Measurements from ENCODE around the gene DDO. TPM values are rescaled to one million over a fixed set of nuclear protein-coding genes. Genes with fewer than 3 reads are reported as not detected.

The DDO gene
- total RNA-seq, 2 experiments from 2014 or later: not detected

DNA sequence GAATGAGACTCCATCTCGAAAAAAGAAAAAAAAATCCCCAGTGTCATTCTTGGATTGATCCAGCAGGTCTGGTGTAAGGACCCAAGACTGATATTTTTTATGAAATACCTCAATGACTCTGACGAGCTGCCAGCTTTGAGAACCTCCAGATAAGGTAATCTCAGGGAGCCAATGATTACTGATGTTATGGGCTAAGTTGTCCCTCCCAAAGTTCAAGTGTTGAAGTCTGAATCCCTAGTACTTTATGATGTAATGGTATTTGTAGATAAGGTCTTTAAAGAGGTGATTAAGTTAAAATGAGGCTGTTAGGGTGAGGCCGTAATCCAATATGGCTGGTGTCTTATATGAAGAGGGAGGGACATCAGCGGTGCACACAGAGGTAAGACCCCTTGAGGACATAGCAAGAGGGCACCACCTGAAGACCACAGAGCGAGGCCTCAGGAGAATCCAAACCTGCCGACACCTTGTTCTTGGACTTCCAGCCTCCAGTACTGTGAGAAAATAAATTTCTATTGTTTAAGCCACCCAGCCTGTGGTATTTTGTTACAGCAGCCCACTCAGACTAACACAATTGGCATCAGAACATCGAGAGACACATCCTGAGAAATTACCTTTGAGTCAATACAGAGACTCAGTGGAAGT, 19.7 kb upstream of the DDO start:
- Histone ChIP-seq H3K36me3 (ENCODE audit: insufficient read depth, low read length) (no peaks in the 10 kb centered on the region), H3K27me3 (ENCODE audit: control insufficient read depth in 1 of 2, insufficient read depth in 2 of 2, low read length in 2 of 2) (no peaks in the 10 kb centered on the region), H3K4me3 (ENCODE audit: low read length) (no peak overlapping the region), H3K4me1 (ENCODE audit: insufficient read depth, low read length) (no peaks in the 10 kb centered on the region), H3K27ac (ENCODE audit: low read depth in 1 of 2, low read length in 2 of 2) (no peak overlapping the region), H3K9me3 (ENCODE audit: control insufficient read depth in 1 of 2, insufficient read depth in 1 of 2, low read length in 2 of 2) (no peaks in the 10 kb centered on the region)
- Mint-ChIP-seq H3K27ac (no peak overlapping the region), H3K36me3 (ENCODE audit: low read depth) (no peaks in the 10 kb centered on the region), H3K4me1 (ENCODE audit: low read depth) (no peaks in the 10 kb centered on the region), H3K4me3 (no peak overlapping the region), H3K27me3 (peaks cover 2% of the 10 kb centered on the region), H3K9me3 (peaks cover 3% of the 10 kb centered on the region)
- ChIA-PET POLR2A (no interaction called here), CTCF (no interaction called here)
- no peak for DNase-seq
- no peak for TF ChIP-seq CTCF (IDR thresholded peaks at IDR 0.05)
- no peak for ATAC-seq (ENCODE audit: poor library complexity)
- intact Hi-C loops (cut with DNase I, micrococcal nuclease): no loop called here

GRCh38 chr6:110432285-110432900, 17.0 kb upstream of the DDO start:
- no peak for TF ChIP-seq CTCF (IDR thresholded peaks at IDR 0.05)
- no peak for ATAC-seq (ENCODE audit: poor library complexity)

GRCh38 chr6:110430741-110431140, 15.4 kb upstream of the DDO start:
- H3K9me3 Mint-ChIP-seq: peaks cover 3% of the 10 kb centered on the region
- intact Hi-C loops (cut with DNase I, micrococcal nuclease): no loop called here
- H3K4me3 Mint-ChIP-seq: no peak overlapping the region
- Histone ChIP-seq H3K27ac (ENCODE audit: low read depth in 1 of 2, low read length in 2 of 2) (no peak overlapping the region), H3K4me1 (ENCODE audit: insufficient read depth, low read length) (no peaks in the 10 kb centered on the region), H3K4me3 (ENCODE audit: low read length) (no peak overlapping the region), H3K36me3 (ENCODE audit: insufficient read depth, low read length) (no peaks in the 10 kb centered on the region), H3K9me3 (ENCODE audit: control insufficient read depth in 1 of 2, insufficient read depth in 1 of 2, low read length in 2 of 2) (no peaks in the 10 kb centered on the region), H3K27me3 (ENCODE audit: control insufficient read depth in 1 of 2, insufficient read depth in 2 of 2, low read length in 2 of 2) (no peaks in the 10 kb centered on the region)
- no peak for TF ChIP-seq CTCF (IDR thresholded peaks at IDR 0.05)
- DNase-seq: no peak
- CTCF ChIA-PET: no interaction called here
- H3K36me3 Mint-ChIP-seq (ENCODE audit: low read depth): no peaks in the 10 kb centered on the region
- peaks cover 5% of the 10 kb centered on the region for H3K27me3 Mint-ChIP-seq
- H3K4me1 Mint-ChIP-seq (ENCODE audit: low read depth): no peaks in the 10 kb centered on the region
- POLR2A ChIA-PET: no interaction called here
- ATAC-seq (ENCODE audit: poor library complexity): no peak
- no peak overlapping the region for H3K27ac Mint-ChIP-seq

More at GRCh38 chr6:110432285-110432900, 17.0 kb upstream of the DDO start:
- no peak overlapping the region for H3K27ac Mint-ChIP-seq
- Histone ChIP-seq H3K4me3 (ENCODE audit: low read length) (no peak overlapping the region), H3K36me3 (ENCODE audit: insufficient read depth, low read length) (no peaks in the 10 kb centered on the region), H3K27me3 (ENCODE audit: control insufficient read depth in 1 of 2, insufficient read depth in 2 of 2, low read length in 2 of 2) (no peaks in the 10 kb centered on the region), H3K9me3 (ENCODE audit: control insufficient read depth in 1 of 2, insufficient read depth in 1 of 2, low read length in 2 of 2) (no peaks in the 10 kb centered on the region), H3K4me1 (ENCODE audit: insufficient read depth, low read length) (no peaks in the 10 kb centered on the region), H3K27ac (ENCODE audit: low read depth in 1 of 2, low read length in 2 of 2) (no peak overlapping the region)
- peaks cover 3% of the 10 kb centered on the region for H3K9me3 Mint-ChIP-seq
- ChIA-PET POLR2A (no interaction called here), CTCF (no interaction called here)
- no peaks in the 10 kb centered on the region for H3K27me3 Mint-ChIP-seq
- no peaks in the 10 kb centered on the region for H3K4me1 Mint-ChIP-seq (ENCODE audit: low read depth)
- intact Hi-C loops (cut with DNase I, micrococcal nuclease): no loop called here
- H3K36me3 Mint-ChIP-seq (ENCODE audit: low read depth): no peaks in the 10 kb centered on the region
- no peak for DNase-seq
- H3K4me3 Mint-ChIP-seq: no peak overlapping the region

Measured in CD4-positive, alpha-beta T cell (primary cell).